Neural progenitor cell (in vitro differentiated cells): ENCODE results near the gene RSPO3.

Experiments used
- CTCF ChIP-seq: fragments of 200-600 bp; sonication (generic); IDR thresholded peaks from 2 replicates; pipeline ENCODE4 v1.5.1; 2017; ENCODE audit warnings: antibody characterized with exemption, mild to moderate bottlenecking
- EZH2 ChIP-seq: fragments of 200-600 bp; sonication (generic); IDR thresholded peaks from 2 replicates; pipeline ENCODE4 v1.6.1; 2017; ENCODE audit warnings: antibody characterized with exemption, mild to moderate bottlenecking, moderate library complexity

GRCh38 chr6:127103482-127103881 is 15.0 kb upstream of the RSPO3 start:
- TF ChIP-seq CTCF, result no peak
- TF ChIP-seq EZH2, result no peak
